Hepatocyte (in vitro differentiated cells): ENCODE results near the gene CBLL1.
A peak's percentile ranks its signal among the peaks of the same experiment; 100 is the strongest.

Experiments used
- CTCF ChIP-seq: fragments of 200-600 bp; sonication (generic); IDR thresholded peaks from 2 replicates; pipeline ENCODE4 v1.5.1; 2016; ENCODE audit warnings: antibody characterized with exemption, mild to moderate bottlenecking; ENCODE audit not compliant: poor library complexity
- EZH2 ChIP-seq: fragments of 200-600 bp; sonication (generic); IDR thresholded peaks from 2 replicates; pipeline ENCODE4 v1.6.1; 2016; ENCODE audit warnings: antibody characterized with exemption, mild to moderate bottlenecking, borderline replicate concordance
- EZH2phosphoT487 ChIP-seq: fragments of 200-600 bp; sonication (generic); IDR thresholded peaks from one replicate; pipeline ENCODE4 v1.6.1; 2018; ENCODE audit warnings: antibody characterized with exemption, mild to moderate bottlenecking, low read depth, moderate library complexity; ENCODE audit not compliant: unreplicated experiment, severe bottlenecking

DNA sequence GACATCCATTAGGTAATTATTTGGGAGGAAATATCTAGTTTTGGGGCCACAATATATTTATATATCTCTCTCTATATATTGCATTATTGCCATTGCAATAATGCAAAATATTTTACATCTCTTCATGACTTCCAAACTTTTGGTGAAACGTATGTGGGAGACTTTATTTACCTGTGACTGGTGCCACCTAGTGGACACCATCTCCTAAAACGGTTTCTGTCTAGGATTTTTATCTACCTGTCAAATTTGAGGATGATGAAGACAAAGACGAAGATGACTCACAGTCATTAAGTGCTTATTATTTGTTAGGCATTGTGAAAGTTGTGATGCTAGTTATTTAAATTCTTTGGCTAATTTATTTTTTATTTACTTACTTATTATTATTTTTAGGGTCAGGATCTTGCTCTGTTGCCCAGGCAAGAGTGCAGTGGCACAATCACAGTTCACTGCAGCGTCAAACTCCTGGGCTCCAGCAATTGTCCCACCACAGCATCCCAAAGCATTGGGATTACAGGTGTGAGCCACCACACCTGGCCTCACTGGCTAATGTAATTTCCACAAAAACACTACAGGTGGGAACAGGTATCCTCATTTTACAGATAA lies 18.7 kb upstream of the CBLL1 start:
- TF ChIP-seq EZH2phosphoT487 (no peak), CTCF (peak; percentile 81), EZH2 (no peak)
